GM21515 (cell line): ENCODE data around the gene SPSB3.

Source experiments
- ATAC-seq: cut with Tn5 transposase; IDR thresholded peaks from one replicate; pipeline ENCODE4 v1.9.1; 2021; ENCODE audit not compliant: unreplicated experiment

Gene SPSB3

DNA sequence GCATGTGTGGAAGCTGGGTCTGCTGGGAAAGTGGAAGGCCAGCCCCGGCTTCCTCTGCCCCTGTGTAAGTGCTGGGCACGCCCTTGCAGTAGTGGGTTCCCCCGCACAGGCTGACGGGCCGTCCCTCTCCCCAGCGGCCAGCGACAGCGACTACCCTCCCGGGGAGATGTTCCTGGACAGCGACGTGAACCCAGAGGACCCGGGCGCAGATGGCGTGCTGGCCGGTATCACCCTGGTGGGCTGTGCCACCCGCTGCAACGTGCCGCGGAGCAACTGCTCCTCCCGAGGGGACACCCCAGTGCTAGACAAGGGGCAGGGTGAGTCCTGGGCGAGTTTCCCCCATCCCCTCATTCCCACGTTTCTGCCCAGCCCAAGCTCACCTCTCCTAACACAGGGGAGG lies 16.5 kb downstream of the SPSB3 start:
- ATAC-seq, result no peak

DNA sequence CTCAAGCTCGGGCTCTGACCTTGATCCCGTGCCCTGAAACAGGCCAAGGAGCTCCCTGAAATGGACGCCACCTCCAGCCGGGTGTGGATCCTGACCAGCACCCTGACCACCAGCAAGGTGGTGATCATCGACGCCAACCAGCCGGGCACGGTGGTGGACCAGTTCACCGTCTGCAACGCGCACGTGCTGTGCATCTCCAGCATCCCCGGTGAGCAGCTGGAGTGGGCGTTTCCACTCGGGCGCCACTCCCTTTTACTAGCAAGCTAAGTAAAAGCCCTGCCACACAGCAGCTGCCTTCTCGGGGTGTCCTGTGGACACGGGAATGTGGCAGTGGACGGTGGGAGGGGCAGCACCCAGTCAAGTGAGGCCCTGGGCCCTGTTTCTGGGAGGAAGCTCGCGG lies 17.4 kb downstream of the SPSB3 start:
- ATAC-seq, result no peak

DNA sequence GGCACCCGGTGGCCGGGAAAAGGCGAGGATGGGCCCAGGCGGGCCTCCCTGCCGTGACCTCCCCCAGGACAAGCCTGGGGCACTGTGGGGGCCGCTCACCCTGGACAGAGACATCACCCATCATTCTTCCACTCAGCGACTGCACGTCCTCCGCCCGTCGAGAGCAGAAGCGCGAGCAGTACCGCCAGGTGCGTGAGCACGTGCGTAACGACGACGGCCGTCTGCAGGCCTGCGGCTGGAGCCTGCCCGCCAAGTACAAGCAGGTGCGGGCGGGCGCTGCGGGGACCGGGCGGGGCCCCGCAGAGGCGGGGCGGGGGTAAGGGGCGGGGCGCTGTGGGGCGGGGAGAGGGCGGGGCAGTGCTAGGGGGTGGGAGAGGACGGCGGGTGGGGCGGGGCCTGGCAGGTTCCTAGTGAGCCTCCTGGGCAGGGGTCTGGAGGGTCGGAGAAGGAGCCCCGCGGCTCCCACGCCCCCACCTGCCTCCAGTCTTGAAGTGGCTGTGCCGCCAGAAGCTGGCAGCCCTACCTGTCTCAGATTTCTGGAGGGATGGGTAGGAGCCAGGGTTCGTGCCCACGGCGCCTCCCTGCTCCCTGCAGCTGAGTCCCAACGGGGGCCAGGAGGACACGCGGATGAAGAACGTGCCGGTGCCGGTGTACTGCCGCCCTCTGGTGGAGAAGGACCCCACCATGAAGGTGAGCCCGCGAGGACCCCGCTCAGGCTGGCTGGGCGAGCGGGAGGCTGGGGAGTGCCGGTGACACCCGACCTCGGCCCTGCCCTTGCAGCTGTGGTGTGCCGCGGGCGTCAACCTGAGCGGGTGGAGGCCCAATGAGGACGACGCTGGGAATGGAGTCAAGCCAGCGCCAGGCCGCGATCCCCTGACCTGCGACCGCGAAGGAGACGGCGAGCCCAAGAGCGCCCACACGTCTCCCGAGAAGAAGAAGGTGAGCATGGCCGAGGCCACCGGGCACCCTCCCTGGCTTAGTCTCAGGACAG lies 18.6 kb downstream of the SPSB3 start:
- no peak for ATAC-seq

- no peak for ATAC-seq
These were observed 19.4 kb downstream of the SPSB3 start for GRCh38 chr16:1762879-1763520.

DNA sequence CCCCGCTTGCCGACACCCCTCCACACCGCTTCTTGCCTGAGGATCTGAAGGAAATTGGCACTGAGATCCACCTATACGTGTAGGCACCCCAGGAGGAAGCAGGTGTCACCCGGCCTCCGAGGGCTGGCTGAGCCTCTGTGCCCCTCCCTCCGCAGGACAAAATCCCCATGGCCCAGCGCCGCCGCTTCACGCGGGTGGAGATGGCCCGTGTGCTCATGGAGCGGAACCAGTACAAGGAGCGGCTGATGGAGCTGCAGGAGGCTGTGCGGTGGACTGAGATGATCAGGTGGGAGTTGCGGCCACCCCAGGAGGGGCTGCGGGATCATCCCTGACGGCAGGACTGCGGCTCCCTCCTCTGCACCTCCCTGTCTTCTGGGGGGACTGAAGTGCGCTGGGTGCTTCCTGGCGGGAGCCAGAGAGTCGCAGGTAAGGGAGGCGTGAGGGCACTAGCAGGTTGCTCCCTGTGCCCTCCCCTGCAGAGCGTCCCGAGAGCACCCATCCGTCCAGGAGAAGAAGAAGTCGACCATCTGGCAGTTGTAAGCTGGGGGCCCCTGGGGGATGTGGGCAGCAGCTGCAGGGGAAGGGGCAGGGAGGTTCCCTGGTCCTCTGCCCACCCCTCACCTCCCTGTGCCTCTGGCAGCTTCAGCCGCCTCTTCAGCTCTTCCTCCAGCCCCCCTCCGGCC lies 20.0 kb downstream of the SPSB3 start:
- ATAC-seq, result no peak

DNA sequence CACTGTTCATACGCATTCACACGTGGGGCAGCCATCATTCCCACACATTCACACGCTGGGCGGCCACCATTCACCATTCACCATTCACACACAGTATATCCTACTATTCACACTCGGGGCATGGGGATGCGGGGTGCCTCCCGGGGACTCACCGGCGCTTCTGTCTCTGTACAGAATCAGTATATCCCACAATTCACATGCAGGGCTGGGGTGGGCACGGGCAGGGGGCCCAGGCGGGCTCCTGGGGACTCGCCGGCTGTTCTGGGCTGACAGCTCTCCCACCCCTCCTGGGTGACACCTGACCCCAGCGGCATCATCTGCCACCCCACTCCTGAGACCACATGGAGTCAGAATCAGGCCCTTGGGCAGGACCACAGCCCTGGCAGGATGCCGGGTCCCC lies 20.6 kb downstream of the SPSB3 start:
- no peak for ATAC-seq

DNA sequence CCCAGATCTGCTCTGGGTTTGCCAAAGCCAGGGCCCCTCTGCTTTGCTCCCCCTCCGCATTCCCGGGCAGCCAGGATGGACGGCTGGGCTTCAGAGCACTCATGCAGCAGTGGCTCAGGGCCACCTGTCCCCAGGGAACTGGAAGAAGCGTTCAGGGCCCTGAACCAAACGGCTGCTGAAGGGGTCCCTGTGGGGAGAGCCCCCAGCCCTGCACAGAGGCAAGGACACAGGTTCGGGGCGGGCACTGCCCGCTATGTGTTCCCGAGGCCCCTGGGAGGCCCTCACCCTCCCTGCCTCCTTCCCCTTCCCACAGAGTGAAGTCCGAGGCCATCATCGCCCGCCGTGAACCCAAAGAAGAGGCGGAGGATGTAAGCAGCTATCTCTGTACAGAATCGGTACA lies 21.5 kb downstream of the SPSB3 start:
- ATAC-seq, result no peak

DNA sequence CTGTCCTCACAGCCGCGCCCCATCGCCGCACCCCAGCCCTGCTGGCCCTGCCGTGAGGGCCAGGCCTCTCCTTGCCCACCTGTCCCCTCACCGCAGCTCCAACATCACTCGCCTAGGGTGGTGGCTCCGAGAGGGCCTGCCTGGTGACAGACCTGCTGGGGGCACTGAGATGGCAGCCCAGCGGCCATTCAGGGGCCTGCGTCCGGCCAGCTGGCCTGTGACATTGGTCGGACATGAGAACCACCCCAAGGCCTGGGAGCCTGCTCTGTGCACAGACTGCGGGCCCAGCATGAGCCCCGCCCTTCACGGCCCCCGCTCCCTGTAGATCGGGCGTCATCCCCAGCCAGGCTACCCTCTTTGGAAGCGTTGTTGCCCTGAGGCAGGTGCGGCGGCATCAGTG lies 22.9 kb downstream of the SPSB3 start:
- no peak for ATAC-seq

DNA sequence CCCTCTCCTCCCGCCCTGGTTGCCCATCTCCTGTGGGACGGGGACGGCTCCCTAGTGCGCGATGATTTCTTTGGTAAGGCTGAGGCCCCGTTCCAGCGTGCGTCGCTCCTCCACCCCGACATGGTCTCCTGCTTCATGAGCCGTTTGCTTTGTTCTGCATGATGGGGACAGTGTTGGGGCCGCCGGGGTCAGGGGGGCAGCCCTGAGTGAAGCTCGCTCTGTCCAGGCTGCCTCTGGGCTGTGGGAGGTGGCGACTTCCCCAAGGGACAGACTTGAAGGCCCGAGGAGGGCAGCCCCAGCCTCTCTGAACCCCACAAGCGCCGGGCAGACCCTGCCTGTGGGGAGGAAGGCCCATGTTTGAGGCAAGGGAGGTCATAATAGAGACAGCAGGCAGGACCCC lies 23.4 kb downstream of the SPSB3 start:
- no peak for ATAC-seq

- ATAC-seq, result no peak
These were observed 24.5 kb downstream of the SPSB3 start for GRCh38 chr16:1757714-1758461.

GRCh38 chr16:1754204-1754603 lies 28.2 kb downstream of the SPSB3 start:
- ATAC-seq, result no peak

- ATAC-seq, result no peak
These were observed 29.5 kb downstream of the SPSB3 start for GRCh38 chr16:1752853-1753252.

GRCh38 chr16:1751946-1752345 lies 30.4 kb downstream of the SPSB3 start:
- ATAC-seq, result no peak

DNA sequence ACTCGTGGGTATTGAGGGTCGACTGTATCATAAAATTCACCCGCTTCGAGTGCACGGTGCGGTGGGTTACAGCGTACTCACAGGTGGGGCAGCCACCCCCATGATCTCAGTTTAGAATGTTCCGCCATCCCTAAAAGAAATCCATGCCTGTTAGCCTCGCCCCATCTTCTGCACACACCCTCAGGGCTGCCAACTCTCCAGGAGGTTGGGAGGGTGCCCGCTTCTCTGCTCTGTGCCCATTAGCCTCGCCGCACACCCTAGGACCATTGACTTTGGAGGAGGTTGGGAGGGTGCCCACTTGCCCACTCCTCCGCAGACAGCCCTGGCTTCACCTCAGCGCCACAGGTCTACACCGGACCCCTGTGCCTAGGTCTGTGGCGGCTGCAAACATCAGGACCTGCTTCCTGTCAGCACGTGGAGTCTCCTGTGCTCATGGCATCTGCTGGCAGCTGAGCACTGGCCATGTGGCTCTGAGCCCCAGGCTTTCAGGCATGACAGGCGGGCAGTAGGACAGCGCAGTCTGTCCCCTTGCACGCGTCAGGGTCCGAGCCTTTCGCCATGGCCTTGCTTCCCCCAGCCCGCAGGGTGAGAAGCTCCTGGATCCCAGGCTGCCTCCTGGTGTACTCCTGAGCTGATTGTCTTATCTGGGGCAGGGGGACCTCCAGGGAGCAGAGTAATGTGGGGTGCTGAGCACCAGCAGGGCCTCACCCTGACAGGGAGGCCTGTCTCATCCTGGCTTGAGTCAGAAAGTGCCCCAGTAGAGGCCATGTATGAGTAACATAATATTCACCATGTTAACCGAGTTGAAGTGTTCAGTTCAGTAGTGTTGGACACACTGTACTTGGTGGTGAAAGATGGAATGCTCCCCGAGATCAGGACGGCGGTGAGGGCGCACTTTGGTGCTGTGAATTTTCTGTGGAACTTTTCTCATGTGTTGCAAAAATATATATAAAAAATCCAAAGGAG lies 32.9 kb downstream of the SPSB3 start:
- ATAC-seq, result no peak

DNA sequence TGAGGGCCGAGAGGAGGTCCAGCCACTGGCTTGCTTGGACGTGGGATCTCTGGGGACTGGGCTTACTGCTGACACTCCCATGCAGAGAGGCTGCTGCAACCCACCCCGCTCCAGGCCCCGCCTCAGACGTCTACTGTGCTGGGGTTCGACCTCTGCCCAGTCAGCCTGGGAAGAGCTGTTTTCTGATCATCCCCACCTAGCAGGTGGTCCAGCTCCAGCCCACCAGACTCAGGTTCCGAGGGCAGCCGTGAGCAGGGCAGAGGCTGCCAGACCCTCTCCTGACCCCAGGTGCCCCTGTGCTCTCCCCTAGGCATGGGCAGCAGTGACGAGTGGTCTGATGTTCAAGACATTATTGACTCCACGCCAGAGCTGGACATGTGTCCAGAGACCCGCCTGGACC lies 34.4 kb downstream of the SPSB3 start:
- ATAC-seq, result no peak

GRCh38 chr16:1746693-1747195 lies 35.6 kb downstream of the SPSB3 start:
- ATAC-seq, result no peak

DNA sequence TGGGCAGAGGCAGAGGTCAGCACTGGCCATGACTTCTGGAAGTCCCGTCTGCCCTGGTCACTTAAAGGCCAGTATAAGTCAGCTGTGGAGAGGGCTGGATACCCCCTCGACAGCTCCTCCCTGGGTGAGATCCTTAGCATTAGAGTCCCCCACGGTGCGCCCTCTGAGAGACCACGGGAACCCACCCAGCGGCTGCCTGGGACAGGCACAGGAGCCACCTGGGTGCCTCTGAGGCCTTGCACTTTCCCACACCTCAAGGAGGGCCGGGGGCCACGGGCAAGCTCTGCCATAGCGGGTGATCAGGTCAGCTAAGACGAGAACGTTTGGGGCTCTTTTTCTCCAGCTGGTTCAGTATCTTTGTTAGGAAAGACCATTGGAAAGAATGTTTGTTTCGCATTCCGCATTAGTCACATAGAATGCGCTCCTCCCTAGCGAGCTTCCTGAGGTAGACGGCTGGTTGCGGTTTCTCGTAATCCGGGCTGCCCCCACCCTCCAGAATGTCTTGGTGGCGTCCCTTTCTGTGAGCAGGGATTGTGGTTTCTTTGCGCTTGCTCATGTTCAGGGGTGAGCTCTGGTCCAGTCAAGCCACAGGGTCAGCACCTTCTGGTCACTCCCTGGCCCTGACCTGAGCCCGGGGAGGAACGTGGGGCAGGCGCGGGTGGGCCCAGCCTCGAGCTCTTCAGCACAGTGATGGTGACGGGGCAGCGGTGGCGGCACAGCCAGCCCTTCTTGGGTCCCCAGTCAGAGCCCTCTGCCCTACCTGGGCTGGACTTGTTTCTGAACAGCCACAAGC lies 36.3 kb downstream of the SPSB3 start:
- no peak for ATAC-seq

- ATAC-seq, result no peak
These were observed 37.0 kb downstream of the SPSB3 start for GRCh38 chr16:1745181-1745899.
